GM18508 (cell line): ENCODE results near the gene ETS1.

Experiments
- ATAC-seq: cut with Tn5 transposase; IDR thresholded peaks from one replicate; pipeline ENCODE4 v1.9.1; 2021; ENCODE audit warnings: moderate number of reproducible peaks; ENCODE audit not compliant: insufficient read depth, unreplicated experiment

The ETS1 gene

DNA sequence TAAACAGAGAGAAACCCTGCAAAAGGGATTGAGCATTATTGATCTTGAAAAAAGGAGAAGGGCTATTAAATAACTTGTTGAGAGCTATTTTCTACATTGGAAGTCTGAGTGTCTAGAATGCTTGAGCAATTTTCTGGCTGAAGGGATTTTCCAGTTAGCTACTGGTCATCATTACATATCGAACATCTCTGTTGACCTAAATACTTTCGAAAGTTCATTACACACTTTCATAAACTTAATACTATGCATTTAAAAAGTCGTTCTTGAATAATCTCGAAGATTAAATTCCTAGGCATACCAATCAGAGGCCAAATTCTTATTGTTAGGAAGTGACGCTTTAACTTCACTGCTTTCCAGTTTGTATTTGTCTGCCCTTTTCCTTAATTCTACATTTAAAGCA is 13.7 kb downstream of the ETS1 start:
- ATAC-seq = no peak

DNA sequence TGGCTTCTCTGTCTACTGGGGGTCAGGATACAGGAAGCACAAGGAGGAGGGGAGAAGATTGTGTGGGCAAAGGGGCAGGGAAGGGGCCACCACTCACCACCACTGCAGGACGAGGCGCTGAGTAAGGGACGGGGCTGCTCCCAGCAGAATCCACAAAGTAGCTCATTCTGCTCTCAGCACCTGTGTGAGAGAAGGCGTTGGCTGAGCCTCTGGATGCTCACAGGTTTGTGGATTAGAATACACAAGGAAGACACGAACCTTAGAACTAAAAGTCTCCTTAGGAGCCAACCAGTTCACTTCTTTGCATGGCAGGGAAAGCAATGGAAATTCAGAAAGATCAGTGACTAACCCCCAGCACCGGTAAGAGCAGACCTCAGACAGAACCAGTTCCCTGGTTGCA is 14.4 kb downstream of the ETS1 start:
- no peak for ATAC-seq

GRCh38 chr11:128570632-128571031 is 16.7 kb downstream of the ETS1 start:
- ATAC-seq = no peak

- ATAC-seq = no peak
Measured at GRCh38 chr11:128569291-128569690, 18.1 kb downstream of the ETS1 start.

GRCh38 chr11:128568166-128568778 is 19.1 kb downstream of the ETS1 start:
- no peak for ATAC-seq

DNA sequence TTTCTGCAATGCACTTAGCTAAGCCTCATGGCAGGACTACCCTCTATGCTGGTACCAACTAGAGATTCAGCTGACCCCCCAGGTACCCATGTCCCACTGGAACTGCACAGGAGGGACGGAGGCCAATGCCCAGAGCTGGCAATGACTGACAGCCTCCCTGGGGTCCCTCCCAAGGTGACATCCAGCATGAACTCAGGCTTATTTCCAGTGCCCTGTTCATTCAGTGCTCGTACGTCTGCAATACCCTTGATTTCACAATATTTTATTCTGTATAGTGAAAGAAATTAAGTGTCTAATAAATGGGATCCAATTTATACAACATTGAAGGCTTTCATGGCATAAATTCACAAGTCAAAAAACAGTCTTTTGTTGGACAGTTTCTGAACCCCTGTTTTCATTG is 20.2 kb downstream of the ETS1 start:
- no peak for ATAC-seq

DNA sequence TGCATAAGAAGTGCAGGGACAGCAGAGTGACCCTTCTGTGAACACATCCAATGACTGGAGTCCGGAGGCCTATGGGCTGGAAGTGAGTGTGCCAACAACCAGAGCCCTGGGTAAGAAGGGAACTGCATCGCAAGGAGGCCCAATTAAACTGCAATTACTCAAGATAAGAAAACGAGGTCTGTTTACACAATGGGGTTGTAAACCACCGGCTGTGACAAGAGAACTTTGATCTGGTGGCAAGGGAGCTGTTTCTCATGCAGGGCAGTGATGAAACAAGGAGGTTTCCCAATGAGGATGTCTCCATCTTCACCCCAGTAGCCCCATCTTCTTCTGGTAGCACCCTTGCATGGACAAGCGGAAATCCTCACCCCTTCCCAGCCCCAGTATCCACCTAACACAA is 21.5 kb downstream of the ETS1 start:
- ATAC-seq = no peak

DNA sequence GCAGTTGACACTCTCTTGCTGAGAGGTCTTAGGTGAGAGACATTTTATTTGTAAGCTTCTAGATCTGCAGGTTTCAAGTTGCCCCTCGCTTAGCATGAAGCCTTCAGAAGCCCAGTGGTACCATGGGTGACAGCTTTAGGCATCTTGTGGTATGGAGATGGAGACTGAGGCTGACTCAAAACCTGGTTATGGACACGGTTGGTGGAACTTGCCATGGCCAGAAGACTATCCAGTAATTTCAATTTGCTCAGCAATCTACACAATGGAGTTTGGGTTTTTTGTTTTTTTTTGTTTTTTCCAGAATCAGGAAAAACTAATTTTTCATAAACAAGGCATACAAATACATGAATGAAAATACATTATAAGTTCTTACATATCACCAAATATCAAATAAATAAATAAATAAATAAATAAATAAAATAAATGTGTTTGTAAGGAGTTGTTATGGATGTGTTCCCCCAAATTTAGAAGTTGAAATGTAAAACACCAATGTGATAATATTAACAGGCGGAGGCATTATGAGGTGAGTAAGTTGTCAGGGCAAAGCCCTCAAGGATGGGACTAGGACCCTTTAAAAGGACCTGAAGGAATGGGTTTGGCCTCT is 22.6 kb downstream of the ETS1 start:
- ATAC-seq = no peak

- no peak for ATAC-seq
Measured at GRCh38 chr11:128563942-128564641, 23.3 kb downstream of the ETS1 start.

DNA sequence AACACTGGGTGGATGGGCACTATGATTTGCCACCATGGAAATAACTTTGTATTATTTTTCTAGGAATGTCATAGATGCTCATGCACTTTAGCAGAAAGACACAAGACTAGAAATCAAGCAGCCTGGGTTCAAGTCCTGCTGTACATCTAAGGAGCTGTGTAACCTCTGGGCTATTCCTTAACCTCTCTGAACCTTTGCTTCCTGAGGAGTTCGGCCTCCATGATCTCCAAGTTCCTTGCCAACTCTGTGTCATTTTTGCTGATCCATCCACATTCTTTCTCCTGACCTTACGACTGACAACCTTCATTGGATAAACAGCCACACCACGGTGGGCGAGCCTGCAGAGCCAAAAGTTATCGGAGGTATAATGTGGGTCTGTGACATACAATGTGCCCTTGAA is 24.1 kb downstream of the ETS1 start:
- ATAC-seq = no peak

DNA sequence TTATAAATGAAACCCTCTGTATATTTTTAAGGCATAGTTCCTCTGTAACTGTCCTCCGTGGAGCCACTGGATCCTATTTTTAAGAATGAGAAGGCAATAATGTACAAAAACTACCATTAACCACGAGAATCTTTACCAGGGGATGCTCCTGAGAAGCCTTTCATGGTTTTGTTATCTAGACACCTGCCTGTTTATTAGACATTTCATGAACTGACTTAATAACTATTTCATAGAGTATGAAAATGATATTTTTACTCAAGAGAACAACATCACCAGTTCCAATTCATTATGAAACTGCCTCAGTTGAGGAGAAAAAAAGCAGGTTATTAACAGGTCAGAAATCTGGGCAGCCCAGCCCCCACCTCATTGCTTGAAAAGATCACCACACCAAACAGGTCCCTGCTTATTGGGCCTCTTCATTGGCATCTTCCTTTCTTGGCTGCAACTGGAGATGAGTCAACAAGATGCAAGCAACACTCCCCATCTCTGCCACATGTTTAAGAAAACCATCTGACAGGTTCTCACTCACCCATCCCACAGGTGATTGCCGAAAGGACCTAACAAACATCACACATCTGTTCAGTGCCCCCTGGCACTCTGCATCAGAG is 27.8 kb downstream of the ETS1 start:
- ATAC-seq = no peak

DNA sequence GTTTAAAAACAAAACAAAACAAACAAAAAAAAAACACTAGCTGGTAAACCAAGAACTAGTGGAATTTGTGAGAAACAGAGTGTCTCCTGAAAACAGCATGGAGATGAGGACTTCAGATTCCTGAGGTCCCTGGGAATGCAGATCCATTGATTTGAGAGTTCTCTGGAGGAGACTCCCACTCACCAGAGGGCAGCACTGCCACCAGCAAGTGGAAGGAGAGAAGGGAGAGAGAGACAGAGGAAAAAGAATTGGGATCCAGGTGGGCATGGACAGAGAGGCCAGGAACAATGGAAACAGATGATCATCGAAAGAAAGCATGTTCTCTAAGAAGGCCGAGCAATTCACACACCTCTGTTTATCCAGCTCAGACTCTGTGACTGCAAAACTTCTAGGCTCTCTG is 31.8 kb downstream of the ETS1 start:
- no peak for ATAC-seq

DNA sequence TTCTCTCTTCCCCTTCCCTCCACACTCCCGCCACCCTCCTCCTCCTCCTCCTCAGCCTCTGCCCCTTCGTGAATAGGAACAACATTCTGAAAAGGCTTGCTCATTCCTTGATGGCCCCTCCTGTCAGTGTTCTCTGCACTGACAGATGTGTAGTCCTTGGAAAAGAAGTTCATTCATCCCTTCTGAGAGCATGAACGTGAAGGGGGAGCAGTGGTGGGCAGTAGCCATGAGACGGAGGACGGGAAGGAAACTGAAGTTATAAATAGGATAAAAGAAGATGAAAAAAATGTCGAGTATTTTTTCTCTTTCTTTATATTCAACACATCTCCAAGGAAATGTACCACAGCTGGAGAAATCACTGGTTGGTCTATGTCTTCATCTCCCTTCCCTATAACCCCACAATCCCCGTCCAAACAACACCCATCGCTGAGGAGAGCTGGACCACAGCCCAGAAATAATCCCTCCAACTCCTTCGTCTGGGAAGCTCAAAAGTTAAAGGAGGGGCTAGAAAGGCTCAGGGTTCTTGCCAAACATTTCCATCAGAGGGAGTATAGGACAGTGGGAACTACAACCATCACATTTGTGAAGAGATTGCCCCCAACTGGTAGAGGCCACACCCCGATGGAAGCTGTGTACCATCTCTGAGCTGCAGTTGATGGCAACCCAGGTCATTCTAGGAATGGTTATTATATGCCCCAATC is 33.5 kb downstream of the ETS1 start:
- ATAC-seq = no peak

DNA sequence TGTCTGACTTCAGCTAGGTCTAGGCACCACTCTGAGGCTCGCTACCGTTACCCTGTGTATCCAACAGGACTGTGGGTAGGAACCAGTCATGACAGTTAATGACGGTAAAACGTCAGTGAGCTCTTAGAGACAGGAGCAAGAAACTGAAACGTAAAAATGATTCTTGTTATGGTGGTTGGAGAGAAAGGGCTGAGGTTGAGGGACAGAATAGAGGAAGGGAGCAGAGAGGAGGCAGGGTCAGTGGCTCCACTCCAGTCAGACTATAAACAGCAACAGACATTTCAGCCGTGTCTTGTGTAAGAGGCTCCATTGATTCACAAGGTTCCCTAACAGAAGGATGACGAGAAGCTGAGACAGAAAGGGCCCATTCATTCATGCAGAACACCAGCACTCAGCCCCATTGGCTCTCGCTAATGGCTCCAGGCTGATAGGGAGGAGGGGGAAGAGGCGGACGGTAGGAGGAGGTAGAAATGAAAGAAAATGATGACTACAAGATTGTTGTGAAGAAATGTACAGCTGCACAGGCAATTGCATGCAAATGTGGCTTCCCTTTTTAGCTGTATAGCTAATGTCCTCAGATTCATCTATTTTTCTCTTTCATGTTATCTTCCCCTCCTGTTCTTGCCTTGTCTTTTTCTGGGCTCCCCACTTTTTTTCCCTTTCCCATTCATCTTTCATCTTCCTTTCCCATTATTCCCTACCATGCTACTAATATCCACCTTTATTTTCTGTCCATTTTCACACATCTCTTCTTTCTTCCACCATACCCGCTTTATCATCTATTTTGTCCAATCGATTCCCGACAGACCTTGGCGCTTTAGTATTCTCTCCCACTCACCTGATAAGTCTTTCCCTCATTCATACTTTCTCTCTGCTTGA is 34.3 kb downstream of the ETS1 start:
- ATAC-seq = peak; percentile 41

GRCh38 chr11:128551611-128552335 is 35.6 kb downstream of the ETS1 start:
- ATAC-seq = peak; percentile 51

DNA sequence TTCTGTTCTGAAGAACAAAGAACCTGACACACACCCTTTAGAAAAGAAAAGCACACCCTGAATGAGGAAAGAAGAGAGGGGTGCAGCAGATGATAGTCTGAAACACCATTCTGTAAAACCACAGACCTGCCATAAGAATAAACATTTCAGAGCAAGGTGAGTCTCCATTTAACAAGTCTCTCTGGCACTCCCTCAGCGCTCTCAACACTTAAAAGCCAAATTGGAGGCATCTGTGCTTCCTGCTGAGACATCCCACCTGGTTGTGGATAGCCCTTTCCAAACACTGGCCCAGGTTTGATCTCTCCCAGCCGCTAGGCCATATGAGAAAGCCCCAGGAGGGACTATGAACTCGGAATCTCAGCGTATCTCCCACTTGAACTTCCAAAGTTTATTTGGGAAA is 36.3 kb downstream of the ETS1 start:
- no peak for ATAC-seq

DNA sequence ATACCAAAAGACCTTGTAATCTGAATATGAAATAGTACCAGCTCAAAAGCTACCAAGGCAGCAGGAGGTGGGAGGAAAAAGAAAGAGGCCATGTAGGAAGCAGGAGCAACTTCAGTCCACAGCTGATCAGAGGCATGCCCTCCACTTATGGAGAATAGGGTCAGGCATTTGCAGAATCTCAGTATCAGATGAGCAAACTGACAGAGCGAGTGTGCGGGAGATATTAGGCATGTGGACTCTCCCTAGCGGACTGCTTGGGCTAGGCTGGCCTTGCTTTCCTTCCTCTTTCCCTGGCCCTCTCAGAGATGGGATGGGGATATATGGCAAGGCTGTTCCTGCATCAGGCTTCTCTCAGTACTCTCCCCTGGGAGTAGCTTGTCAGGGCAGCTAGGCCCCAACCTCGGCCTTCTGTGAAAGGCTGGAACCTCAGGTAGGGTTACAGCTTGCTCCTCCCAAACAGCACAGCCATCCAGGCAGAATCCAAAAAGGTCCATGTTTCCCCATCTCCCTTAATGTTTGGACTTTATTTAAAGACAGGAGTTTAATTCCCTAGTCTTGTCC is 37.0 kb downstream of the ETS1 start:
- no peak for ATAC-seq

GRCh38 chr11:128549256-128549944 is 38.0 kb downstream of the ETS1 start:
- ATAC-seq = no peak
